Astrocyte (in vitro differentiated cells and primary cell): ENCODE data around the gene DLG3.

ENCODE experiments used
- CTCF ChIP-seq: IDR thresholded peaks from 2 replicates; pipeline ENCODE4 v1.5.1; 2011; ENCODE audit warnings: low read depth, mild to moderate bottlenecking, inconsistent platforms, low read length, moderate library complexity; ENCODE audit not compliant: insufficient read depth
- EZH2 ChIP-seq: IDR thresholded peaks from 2 replicates; pipeline ENCODE4 v1.6.1; 2012; ENCODE audit warnings: mild to moderate bottlenecking, low read length, inconsistent platforms; ENCODE audit not compliant: insufficient read depth

DNA sequence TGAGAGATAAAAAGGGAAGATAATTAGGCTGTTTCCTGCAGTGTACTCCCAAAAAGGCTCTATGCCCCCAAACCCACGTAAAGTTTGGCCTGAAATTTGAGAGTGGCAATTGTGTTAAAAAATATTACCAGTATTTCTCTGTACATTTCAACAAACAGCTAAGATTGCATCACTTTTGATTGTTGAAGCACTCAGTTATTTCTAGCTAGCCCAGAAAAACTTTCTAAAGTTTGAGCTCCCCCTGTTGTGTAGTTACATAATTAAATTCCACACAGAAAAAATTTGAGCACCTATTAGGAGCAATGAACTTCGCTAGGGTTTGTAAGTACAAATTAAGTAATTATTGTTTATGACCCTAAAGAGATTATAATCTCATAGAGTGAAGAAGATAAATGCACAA, 109.4 kb downstream of the DLG3 start:
- TF ChIP-seq CTCF (peak; percentile 16), EZH2 (no peak)
